ENCODE data around the gene S100A8.

The S100A8 gene

DNA sequence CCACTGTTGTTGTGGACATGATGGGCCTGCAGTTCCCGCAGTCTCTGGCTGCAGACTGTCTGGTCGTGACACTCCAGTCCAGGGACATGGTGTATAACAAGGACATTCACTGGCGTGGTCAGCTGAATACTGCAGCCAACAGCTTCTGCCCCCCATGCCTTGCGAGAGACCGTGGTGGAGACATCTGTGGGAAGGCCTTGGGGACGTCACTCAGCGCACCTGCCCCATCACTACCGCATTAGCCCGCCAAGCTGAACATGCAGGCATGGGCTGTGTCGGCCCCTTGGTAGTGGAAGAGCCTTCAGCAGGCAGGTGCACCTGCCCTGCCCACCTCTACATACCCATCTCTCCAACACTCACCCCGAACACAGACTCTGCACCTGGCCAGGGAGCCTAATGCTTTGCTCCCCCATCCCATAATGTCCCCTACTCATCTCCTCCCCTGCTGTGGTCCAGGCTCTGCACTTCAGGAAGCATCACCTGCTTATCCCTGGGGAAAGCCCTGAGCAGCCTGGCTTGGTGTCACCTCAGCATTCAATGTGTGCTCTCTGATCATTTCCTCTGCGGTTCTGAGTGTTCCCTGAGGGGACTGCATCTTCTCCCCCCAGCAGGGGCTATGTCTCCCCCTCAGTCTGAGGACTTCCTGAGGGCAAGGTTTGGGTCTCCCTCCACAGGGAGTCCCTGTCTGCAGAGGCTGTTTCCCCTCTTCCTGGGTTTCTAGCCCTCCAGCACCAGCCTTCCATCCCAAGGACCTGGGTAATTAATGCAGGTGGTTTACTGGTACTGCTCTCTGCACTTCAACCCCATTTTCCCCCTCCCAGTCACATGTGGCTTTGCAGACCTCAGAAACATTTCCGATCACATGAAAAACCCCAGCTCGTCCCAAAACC, 45.4 kb downstream of the S100A8 start:
- no peak for DNase-seq (ENCODE audit: low read depth)

DNA sequence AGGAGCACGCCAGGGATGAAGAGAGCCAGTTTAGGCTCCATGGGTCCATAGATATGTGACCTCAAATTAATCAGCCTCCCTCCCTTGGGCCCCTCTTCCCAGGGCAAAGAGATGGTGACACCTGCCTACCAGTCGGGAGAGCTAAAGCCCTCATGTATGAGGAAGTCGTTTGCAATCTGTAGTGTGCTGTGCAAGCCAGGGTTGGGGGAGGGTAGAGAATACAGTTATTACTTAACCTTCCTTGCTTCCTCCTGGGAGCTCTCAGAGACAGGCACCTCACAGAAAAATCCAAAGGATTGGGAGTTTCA, 46.2 kb downstream of the S100A8 start:
- no peak for DNase-seq (ENCODE audit: low read depth)

DNA sequence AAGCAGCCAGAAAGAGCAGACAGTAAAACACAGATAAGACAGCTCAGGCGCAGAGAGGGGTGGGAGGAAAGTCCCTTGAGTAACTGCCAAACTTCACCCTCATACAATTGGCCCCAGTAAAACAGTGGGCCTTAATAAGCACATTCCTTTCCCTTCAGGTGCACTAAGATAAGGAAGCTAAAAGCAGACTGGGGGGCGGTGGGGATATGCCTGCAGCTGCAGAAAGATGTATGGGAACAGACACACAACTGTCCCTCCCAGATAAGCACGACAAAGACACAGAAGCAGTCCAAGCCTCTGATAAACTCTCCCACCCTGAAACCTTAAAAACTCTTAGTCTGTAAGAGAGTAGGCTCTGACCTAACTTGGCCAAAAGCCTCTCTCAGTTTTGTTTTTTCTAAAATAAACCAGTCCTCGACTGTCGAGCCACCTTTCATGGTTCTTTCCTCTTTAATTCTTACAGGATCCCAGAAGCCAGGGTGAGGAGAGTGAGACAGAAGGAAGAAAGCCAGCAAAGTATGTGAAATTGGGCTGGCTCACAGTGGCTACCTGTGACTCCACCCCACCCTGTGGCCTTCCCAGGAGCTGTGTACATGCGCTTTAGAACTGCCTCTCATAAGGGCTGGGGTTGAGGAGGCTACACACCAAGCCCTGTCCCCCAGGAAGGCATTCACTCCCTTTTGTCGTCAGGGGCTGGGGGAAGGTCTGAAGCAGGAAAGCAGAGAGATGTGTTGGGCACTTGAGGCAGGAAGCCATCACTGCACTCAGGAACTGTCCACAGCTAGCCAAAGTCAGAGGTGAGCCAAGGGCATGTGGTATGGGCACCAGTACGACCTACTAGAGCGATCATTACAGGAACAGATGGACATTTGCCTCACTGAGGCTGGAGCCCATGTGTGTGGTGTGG, 46.8 kb downstream of the S100A8 start:
- DNase-seq (ENCODE audit: low read depth): no peak

DNA sequence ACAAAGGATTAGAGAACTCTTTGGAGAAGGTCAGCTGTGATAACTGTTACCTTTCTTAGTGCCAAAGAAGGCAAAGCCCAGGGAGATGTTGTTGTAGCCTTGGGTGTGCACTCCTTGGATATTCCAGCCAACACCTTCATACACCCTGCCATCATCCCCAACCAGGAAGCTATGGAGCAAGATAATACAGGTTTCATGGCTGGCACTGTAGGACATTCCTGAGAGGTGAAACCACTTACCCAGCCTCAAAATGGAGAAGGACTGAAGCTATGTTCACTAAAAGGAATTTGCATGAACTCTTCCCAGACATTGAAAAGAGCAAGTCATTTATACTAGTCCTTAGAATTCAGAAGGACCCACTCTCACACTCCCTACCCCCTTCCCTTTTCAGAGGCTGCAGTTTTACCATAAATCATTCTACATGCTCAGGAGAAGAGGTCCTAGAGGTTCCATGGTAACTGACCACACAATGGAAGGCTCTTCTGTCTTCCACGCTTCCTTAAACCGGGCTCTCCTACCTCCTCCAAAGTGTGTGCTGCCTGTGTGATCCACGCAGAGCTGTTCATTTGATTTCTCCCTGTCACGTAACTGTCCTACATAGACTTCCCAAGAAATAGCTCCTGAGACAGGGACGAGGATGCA, 47.7 kb downstream of the S100A8 start:
- no peak for DNase-seq (ENCODE audit: low read depth)

DNA sequence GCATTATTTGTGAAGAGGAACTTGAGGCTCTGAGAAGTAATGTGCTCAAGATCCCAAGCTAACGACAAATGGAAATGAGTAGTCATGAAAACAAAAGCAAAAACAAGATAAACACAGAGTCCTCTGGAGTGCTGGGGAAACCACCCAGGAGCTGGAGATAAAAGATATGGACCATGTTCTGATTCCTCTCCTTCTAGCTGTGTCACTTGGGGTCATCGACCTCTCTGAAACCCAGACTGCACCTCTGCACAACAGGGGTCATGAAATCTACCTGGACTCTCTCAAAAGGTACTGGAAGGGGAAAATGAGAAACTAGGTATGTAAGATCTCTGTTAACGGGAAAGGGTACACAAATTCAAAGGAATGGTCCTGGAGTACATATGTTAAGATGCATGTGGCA, 48.7 kb downstream of the S100A8 start:
- DNase-seq (ENCODE audit: low read depth): no peak

DNA sequence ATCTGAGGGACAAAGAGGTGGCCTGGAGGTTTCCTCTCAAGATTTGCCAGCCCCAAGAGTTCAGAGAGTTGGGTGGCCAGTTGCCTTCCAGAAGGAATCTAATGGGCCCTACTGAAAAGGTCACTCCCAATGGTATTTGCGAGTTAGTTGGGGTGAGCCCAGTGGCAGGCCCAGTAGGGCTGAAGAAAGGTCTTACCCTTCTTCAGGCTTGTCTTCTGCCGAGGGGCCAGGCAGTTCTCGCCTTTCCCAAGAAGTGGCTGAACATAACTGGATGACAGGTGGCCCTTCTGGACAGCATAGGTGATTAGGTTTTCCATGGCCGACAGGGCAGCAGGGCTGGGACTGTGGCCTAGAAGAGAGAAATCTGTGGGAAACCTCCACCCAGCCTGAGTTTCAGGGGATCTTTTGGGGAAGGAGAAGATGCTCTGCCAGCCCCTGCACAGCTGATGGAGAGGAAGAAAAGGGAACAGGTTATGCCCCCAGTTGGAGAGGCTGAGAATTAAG, 49.4 kb downstream of the S100A8 start:
- DNase-seq (ENCODE audit: low read depth): no peak

DNA sequence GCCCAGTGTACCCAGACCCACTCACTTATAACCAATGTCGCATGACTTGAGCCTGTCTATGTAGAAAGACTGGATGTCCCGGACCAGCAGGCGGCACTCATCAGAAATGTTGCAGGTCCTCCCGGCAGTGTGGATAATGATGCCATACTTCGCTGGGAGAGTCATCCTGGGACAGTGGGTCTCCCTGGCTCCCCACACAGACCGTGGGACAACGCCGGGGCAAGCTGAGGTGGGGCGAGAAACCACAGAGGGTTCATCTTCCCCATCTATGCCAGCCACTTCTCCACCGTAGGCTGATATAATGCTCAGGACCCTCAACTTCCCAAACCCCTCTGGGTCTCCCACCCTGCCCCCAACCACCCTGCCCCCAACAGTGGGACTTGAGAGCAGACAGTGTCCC, 50.5 kb downstream of the S100A8 start:
- no peak for DNase-seq (ENCODE audit: low read depth)
